ENCODE data around the gene EIF4E2.

DNA sequence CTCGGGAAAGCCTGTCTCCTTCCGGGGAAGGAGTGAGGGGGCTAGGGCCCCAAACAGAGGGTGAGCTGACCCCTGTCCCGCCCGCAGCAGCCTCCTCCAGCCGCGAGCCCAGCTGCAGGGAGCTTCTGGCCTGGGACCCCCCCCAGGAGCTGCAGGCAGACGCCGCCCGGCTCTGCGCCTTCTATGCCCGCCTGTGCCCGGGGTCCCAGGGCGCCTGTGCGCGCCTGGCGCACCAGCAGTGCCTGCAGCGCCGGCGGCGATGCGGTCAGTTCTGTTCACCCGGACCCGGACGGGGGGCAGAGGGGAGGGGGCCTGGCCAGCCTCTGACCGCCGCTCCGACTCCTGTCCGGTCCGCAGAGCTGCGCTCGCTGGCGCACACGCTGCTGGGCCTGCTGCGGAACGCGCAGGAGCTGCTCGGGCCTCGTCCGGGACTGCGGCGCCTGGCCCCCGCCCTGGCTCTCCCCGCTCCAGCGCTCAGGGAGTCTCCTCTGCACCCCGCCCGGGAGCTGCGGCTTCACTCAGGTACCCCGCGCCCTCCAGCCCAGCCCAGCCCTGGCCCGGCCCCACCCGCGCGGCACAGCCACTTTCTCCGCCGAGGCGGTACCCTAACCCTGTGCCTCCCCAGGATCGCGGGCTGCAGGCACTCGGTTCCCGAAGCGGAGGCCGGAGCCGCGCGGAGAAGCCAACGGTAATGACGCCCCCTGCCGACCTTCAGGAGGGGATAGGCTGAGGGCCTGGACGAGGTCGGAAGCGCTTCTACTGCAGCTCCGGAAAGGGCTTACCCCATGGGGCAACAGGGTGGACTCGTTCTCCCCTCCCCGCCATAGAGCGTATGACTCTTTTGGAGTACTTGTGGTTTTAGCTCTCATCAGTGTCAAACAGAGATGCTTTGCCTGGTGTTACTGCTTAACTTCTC is 26.5 kb upstream of the EIF4E2 start:
- TF ChIP-seq EZH2 (IDR thresholded peaks at IDR 0.05) (no peak), FOXP2 (optimal IDR thresholded peaks at IDR 0.05; ENCODE audit: control extremely low read depth, extremely low read length, insufficient read depth) (no peak)

All from SK-N-MC (cell line).